RWPE2 (cell line): ENCODE measurements around the gene COPS3.

Experiments used
- ATAC-seq: fragments of 200-7000 bp; cut with Tn5 transposase; 3 replicates; pipeline ENCODE4 v1.9.1; 2021; ENCODE audit warnings: low read depth
- DNase-seq: peaks from one replicate; pipeline ENCODE4 v3.0.0-alpha.2; 2020; ENCODE audit warnings: low spot score
- H3K27ac ChIP-seq: fragments of 450-650 bp; 2 replicates; pipeline ENCODE4 v1.5.1; 2017; ENCODE audit warnings: mild to moderate bottlenecking; ENCODE audit not compliant: poor library complexity, severe bottlenecking
- H3K27me3 ChIP-seq: fragments of 250-450 bp; sonication (Bioruptor Pico); 2 replicates; pipeline ENCODE4 v1.5.1; 2021; ENCODE audit warnings: mild to moderate bottlenecking, moderate library complexity; ENCODE audit not compliant: insufficient read depth, poor library complexity, severe bottlenecking
- H3K36me3 ChIP-seq: fragments of 250-450 bp; sonication (Bioruptor Pico); 2 replicates; pipeline ENCODE4 v1.5.1; 2020; ENCODE audit warnings: low read depth, mild to moderate bottlenecking, moderate library complexity
- H3K4me1 ChIP-seq: fragments of 250-450 bp; sonication (Bioruptor Pico); 2 replicates; pipeline ENCODE4 v1.5.1; 2021; ENCODE audit warnings: mild to moderate bottlenecking, moderate library complexity; ENCODE audit not compliant: insufficient read depth, poor library complexity, severe bottlenecking
- H3K4me3 ChIP-seq: fragments of 250-450 bp; sonication (Bioruptor Pico); 2 replicates; pipeline ENCODE4 v1.5.1; 2021; ENCODE audit warnings: mild to moderate bottlenecking, moderate library complexity; ENCODE audit not compliant: severe bottlenecking
- H3K9me3 ChIP-seq: fragments of 250-450 bp; sonication (Bioruptor Pico); 2 replicates; pipeline ENCODE4 v1.5.1; 2021; ENCODE audit warnings: mild to moderate bottlenecking, moderate library complexity; ENCODE audit not compliant: severe bottlenecking
- TF ChIP-seq, protein P1 (sequence below): fragments of 450-650 bp; IDR thresholded peaks from one replicate; pipeline ENCODE4 v1.5.1; 2017; ENCODE audit warnings: mild to moderate bottlenecking, moderate library complexity; ENCODE audit not compliant: poor library complexity, severe bottlenecking

The COPS3 gene

DNA sequence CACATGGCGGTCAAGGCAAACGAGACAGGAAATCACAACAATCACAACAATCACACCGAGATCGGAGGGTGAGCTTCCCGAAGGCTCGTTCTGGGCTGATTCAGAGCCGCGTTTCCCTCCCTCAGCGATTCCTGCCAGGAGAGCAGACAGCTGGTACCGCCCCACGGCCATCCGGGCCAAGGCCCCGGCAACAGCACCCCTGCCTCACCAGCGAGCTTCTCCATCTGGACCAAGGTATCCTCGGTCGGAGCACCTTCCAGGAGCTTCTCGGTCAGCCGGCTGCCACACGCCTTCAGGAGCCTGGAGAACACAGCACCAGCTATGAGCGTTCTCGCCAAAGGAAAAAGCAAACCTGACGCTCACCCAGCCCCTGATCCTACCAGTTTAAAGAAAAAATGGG lies 59.7 kb downstream of the COPS3 start:
- Histone ChIP-seq H3K27me3 (no peaks in the 10 kb centered on the region), H3K9me3 (no peaks in the 10 kb centered on the region), H3K36me3 (peaks cover 61% of the 10 kb centered on the region), H3K4me1 (no peaks in the 10 kb centered on the region), H3K4me3 (no peak overlapping the region), H3K27ac (no peak overlapping the region)
- TF ChIP-seq, protein P1, sequence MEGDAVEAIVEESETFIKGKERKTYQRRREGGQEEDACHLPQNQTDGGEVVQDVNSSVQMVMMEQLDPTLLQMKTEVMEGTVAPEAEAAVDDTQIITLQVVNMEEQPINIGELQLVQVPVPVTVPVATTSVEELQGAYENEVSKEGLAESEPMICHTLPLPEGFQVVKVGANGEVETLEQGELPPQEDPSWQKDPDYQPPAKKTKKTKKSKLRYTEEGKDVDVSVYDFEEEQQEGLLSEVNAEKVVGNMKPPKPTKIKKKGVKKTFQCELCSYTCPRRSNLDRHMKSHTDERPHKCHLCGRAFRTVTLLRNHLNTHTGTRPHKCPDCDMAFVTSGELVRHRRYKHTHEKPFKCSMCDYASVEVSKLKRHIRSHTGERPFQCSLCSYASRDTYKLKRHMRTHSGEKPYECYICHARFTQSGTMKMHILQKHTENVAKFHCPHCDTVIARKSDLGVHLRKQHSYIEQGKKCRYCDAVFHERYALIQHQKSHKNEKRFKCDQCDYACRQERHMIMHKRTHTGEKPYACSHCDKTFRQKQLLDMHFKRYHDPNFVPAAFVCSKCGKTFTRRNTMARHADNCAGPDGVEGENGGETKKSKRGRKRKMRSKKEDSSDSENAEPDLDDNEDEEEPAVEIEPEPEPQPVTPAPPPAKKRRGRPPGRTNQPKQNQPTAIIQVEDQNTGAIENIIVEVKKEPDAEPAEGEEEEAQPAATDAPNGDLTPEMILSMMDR, result no peak
- DNase-seq (no peak), ATAC-seq (no peak)

DNA sequence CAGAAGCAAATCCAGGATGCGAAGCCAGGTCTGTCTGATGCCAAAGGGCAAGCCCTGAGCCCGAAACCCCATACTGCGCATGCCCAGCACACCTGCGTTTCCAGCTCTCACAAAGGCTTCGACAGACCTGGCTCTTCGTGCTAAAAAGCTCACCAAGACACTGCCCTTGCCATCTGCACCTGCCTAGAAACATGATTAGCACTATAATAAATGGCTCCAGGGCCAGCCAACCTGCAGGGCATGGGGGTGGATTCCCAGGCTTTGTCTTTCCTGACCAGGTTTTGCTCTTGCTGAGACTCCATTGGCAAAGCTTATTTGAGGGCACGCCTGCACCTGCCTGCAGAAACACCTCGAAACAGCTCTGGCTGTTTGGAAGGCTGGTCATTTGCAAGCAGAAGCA lies 60.5 kb downstream of the COPS3 start:
- H3K36me3 ChIP-seq, result peaks cover 58% of the 10 kb centered on the region
- H3K4me1 ChIP-seq, result no peaks in the 10 kb centered on the region
- no peak overlapping the region for H3K27ac ChIP-seq

DNA sequence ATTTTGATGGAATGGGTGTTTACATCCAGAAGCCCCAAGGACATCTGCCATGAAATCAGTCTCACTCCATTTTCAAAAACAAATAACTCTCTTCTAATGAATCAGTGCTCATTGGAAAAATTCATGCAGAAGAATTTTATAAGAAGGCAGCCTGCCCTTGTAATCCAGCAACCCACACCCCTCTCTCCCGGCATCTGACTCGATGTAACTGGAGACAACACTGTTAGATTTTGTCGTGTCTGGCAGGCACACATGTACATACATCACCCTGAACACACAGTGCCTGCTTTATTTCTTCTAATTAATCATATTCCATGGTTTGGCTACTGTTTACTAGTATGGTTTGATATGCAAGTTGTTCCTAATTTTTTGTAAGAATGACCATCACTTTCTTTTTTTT lies 63.1 kb downstream of the COPS3 start:
- H3K4me3 ChIP-seq, result no peak overlapping the region
- no peaks in the 10 kb centered on the region for H3K4me1 ChIP-seq
- no peaks in the 10 kb centered on the region for H3K27me3 ChIP-seq
- H3K9me3 ChIP-seq, result no peaks in the 10 kb centered on the region
- TF ChIP-seq, protein P1, result no peak
- H3K27ac ChIP-seq, result no peak overlapping the region
- H3K36me3 ChIP-seq, result peaks cover 56% of the 10 kb centered on the region
- ATAC-seq, result no peak
- DNase-seq, result no peak

More for the DNA sequence above, 60.5 kb downstream of the COPS3 start:
- Histone ChIP-seq H3K27me3 (no peaks in the 10 kb centered on the region), H3K9me3 (no peaks in the 10 kb centered on the region), H3K4me3 (no peak overlapping the region)
- TF ChIP-seq, protein P1, result no peak
- DNase-seq (no peak), ATAC-seq (no peak)

DNA sequence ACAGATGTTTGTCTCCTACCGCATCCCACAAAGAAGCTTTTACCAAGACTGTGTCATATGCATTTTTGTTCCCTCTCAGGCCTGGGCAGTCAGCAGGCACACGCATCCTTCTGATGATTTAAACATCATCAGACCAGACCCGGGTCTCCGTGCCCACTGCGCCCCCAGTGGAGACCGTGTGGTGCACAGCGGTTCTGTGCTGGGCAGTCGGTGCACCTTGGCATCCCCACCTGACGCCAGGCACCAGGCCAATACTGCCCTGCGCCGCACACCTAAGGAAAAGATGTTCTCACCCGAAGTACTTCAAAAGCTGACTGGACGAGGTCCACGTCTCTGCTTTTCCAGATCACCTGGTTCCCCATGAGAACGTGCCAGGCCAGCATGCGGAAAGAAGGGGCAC lies 64.3 kb downstream of the COPS3 start:
- H3K36me3 ChIP-seq, result peaks cover 55% of the 10 kb centered on the region
- H3K27ac ChIP-seq, result no peak overlapping the region
- no peaks in the 10 kb centered on the region for H3K27me3 ChIP-seq
- H3K4me3 ChIP-seq, result no peak overlapping the region
- TF ChIP-seq, protein P1, result no peak
- ATAC-seq (no peak), DNase-seq (no peak)
- H3K4me1 ChIP-seq, result no peaks in the 10 kb centered on the region
- H3K9me3 ChIP-seq, result no peaks in the 10 kb centered on the region

DNA sequence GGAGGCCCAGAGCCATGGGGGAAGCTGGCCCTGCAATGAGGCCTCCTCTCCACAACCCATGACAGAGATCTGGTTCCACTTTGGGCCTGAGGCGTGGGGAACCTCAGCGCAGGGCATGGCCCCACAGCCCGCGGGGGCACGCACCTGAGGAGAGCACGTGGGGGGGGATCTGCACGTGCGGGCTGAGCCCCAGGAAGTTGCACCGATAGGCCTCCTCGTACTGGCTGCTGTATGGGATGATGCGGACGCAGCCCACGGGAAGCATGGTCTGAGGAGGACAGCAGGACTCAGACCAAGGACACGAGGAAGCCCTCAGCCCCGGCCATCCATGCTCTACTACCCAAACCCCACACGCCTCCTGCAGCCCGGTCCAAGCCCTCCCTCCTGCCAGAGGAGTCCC lies 64.8 kb downstream of the COPS3 start:
- no peaks in the 10 kb centered on the region for H3K27me3 ChIP-seq
- no peak overlapping the region for H3K4me3 ChIP-seq
- H3K4me1 ChIP-seq, result no peaks in the 10 kb centered on the region
- no peak for ATAC-seq
- TF ChIP-seq, protein P1, result no peak
- H3K9me3 ChIP-seq, result no peaks in the 10 kb centered on the region
- peaks cover 50% of the 10 kb centered on the region for H3K36me3 ChIP-seq
- no peak overlapping the region for H3K27ac ChIP-seq
- DNase-seq, result no peak
